Measurements from ENCODE around the gene HEATR1.

DNA sequence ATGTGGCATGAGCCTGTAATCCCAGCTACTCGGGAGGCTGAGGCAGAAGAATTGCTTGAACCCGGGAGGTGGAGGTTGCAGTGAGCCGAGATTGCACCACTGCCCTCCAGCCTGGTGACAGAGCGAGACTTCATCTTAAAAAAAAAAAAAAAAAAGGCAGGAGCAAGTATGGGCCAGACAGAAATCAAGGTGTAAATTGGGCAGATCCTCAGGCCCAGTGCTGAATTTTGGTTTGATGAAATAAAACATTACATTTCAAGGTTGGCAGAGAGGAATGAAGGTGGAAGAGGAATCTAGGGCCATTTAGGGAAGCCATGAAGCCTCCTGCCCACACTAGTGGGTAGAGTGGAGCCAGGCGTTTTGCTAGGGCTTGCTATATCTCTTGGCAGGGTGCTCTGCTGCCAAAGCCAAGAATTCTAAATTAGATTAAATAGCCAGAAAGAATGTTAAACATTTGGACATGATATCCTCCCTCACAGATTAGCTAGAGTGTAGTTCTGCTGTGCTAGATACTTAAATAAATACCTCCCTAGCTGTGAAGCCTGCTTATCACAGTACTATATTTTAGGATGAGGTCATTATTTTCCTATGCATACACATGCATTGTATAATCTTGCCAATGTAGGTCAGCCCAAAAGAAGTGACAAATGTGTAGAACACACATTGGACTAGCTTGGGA, 97.2 kb downstream of the HEATR1 start:
- TF ChIP-seq POLR2A (IDR thresholded peaks at IDR 0.05; ENCODE audit: borderline replicate concordance, extremely low read depth, insufficient read depth, insufficient read length) (no peak), ELF1 (IDR thresholded peaks at IDR 0.05; ENCODE audit: borderline replicate concordance, low read depth) (no peak), ATF3 (IDR thresholded peaks at IDR 0.05) (no peak), RAD21 (IDR thresholded peaks at IDR 0.05; ENCODE audit: low read depth) (no peak), SP1 (IDR thresholded peaks at IDR 0.05; ENCODE audit: low read depth) (no peak), CTCF (IDR thresholded peaks at IDR 0.05 in 2 of 3, conservative IDR thresholded peaks at IDR 0.05 in 1 of 3; ENCODE audit: borderline replicate concordance in 1 of 3, insufficient read depth in 1 of 3, low read depth in 2 of 3, low read length in 2 of 3) (no peak), JUND (IDR thresholded peaks at IDR 0.05) (no peak), ZBTB33 (IDR thresholded peaks at IDR 0.05; ENCODE audit: extremely low read depth, insufficient replicate concordance, low read length) (no peak), CEBPB (IDR thresholded peaks at IDR 0.05; ENCODE audit: low read depth) (no peak), CBX3 (IDR thresholded peaks at IDR 0.05; ENCODE audit: low read depth) (no peak), EZH2phosphoT487 (IDR thresholded peaks at IDR 0.05; ENCODE audit: borderline replicate concordance) (no peak), EZH2 (IDR thresholded peaks at IDR 0.05) (no peak)
- TF ChIP-seq, protein P1, sequence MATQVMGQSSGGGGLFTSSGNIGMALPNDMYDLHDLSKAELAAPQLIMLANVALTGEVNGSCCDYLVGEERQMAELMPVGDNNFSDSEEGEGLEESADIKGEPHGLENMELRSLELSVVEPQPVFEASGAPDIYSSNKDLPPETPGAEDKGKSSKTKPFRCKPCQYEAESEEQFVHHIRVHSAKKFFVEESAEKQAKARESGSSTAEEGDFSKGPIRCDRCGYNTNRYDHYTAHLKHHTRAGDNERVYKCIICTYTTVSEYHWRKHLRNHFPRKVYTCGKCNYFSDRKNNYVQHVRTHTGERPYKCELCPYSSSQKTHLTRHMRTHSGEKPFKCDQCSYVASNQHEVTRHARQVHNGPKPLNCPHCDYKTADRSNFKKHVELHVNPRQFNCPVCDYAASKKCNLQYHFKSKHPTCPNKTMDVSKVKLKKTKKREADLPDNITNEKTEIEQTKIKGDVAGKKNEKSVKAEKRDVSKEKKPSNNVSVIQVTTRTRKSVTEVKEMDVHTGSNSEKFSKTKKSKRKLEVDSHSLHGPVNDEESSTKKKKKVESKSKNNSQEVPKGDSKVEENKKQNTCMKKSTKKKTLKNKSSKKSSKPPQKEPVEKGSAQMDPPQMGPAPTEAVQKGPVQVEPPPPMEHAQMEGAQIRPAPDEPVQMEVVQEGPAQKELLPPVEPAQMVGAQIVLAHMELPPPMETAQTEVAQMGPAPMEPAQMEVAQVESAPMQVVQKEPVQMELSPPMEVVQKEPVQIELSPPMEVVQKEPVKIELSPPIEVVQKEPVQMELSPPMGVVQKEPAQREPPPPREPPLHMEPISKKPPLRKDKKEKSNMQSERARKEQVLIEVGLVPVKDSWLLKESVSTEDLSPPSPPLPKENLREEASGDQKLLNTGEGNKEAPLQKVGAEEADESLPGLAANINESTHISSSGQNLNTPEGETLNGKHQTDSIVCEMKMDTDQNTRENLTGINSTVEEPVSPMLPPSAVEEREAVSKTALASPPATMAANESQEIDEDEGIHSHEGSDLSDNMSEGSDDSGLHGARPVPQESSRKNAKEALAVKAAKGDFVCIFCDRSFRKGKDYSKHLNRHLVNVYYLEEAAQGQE (IDR thresholded peaks at IDR 0.05; ENCODE audit: low read depth) = no peak

Data from HCT116 (cell line).